ENCODE results near the gene FLNB. TPM values are rescaled to one million over a fixed set of nuclear protein-coding genes. Genes with fewer than 3 reads are reported as not detected.

The FLNB gene
- total and polyA plus RNA-seq, 2 donors = 90.5 to 111 TPM

- Histone ChIP-seq H3K9me3 (ENCODE audit: control insufficient read depth in 2 of 2, insufficient read depth in 1 of 2, low read length in 1 of 2) (peaks cover 0 to 3% of the 10 kb centered on the region in 2 donors), H3K36me3 (ENCODE audit: control insufficient read depth in 2 of 2, insufficient read depth in 2 of 2, low read length in 1 of 2) (peaks cover 88 to 93% of the 10 kb centered on the region in 2 donors), H3K27ac (ENCODE audit: low read depth in 1 of 2, low read length in 1 of 2) (no peak overlapping the region), H3K27me3 (ENCODE audit: control insufficient read depth in 2 of 2, insufficient read depth in 1 of 2, low read length in 1 of 2) (no peaks in the 10 kb centered on the region), H3K4me3 (ENCODE audit: low read length in 2 of 2) (no peak overlapping the region), H3K4me1 (ENCODE audit: control insufficient read depth in 2 of 2, insufficient read depth in 2 of 2, low read length in 2 of 2) (no peaks in the 10 kb centered on the region)
- 98% methylated on average over 3 of the region's 3 CpGs for WGBS
- DNase-seq (ENCODE audit: low read depth in 6 of 9, low spot score in 9 of 9) = no peak
Observed at GRCh38 chr3:58151637-58152036, 143.4 kb downstream of the FLNB start.

GRCh38 chr3:58152225-58153015, 144.2 kb downstream of the FLNB start:
- no peaks in the 10 kb centered on the region for H3K27me3 ChIP-seq (ENCODE audit: control insufficient read depth in 2 of 2, insufficient read depth in 1 of 2, low read length in 1 of 2)
- H3K9me3 ChIP-seq (ENCODE audit: control insufficient read depth in 2 of 2, insufficient read depth in 1 of 2, low read length in 1 of 2) = peaks cover 0 to 3% of the 10 kb centered on the region in 2 donors
- no peaks in the 10 kb centered on the region for H3K4me1 ChIP-seq (ENCODE audit: control insufficient read depth in 2 of 2, insufficient read depth in 2 of 2, low read length in 2 of 2)
- no peak for DNase-seq (ENCODE audit: low read depth in 6 of 9, low spot score in 9 of 9)
- WGBS = 95% methylated on average over 17 of the region's 17 CpGs
- no peak overlapping the region for H3K4me3 ChIP-seq (ENCODE audit: low read length in 2 of 2)
- H3K27ac ChIP-seq (ENCODE audit: low read depth in 1 of 2, low read length in 1 of 2) = no peak overlapping the region
- peaks cover 86 to 93% of the 10 kb centered on the region in 2 donors for H3K36me3 ChIP-seq (ENCODE audit: control insufficient read depth in 2 of 2, insufficient read depth in 2 of 2, low read length in 1 of 2)

- no peaks in the 10 kb centered on the region for H3K4me1 ChIP-seq (ENCODE audit: control insufficient read depth in 2 of 2, insufficient read depth in 2 of 2, low read length in 2 of 2)
- DNase-seq (ENCODE audit: low read depth in 6 of 9, low spot score in 9 of 9) = no peak
- peaks cover 88 to 90% of the 10 kb centered on the region in 2 donors for H3K36me3 ChIP-seq (ENCODE audit: control insufficient read depth in 2 of 2, insufficient read depth in 2 of 2, low read length in 1 of 2)
- H3K27me3 ChIP-seq (ENCODE audit: control insufficient read depth in 2 of 2, insufficient read depth in 1 of 2, low read length in 1 of 2) = no peaks in the 10 kb centered on the region
- H3K4me3 ChIP-seq (ENCODE audit: low read length in 2 of 2) = no peak overlapping the region
- H3K9me3 ChIP-seq (ENCODE audit: control insufficient read depth in 2 of 2, insufficient read depth in 1 of 2, low read length in 1 of 2) = peaks cover 0 to 3% of the 10 kb centered on the region in 2 donors
- H3K27ac ChIP-seq (ENCODE audit: low read depth in 1 of 2, low read length in 1 of 2) = no peak overlapping the region
- WGBS = over 99% methylated on average over 16 of the region's 16 CpGs
Observed at GRCh38 chr3:58153371-58153770, 145.1 kb downstream of the FLNB start.

- Histone ChIP-seq H3K9me3 (ENCODE audit: control insufficient read depth in 2 of 2, insufficient read depth in 1 of 2, low read length in 1 of 2) (peaks cover 0 to 3% of the 10 kb centered on the region in 2 donors), H3K4me3 (ENCODE audit: low read length in 2 of 2) (no peak overlapping the region), H3K27ac (ENCODE audit: low read depth in 1 of 2, low read length in 1 of 2) (no peak overlapping the region), H3K4me1 (ENCODE audit: control insufficient read depth in 2 of 2, insufficient read depth in 2 of 2, low read length in 2 of 2) (no peaks in the 10 kb centered on the region), H3K36me3 (ENCODE audit: control insufficient read depth in 2 of 2, insufficient read depth in 2 of 2, low read length in 1 of 2) (peaks cover 87 to 90% of the 10 kb centered on the region in 2 donors), H3K27me3 (ENCODE audit: control insufficient read depth in 2 of 2, insufficient read depth in 1 of 2, low read length in 1 of 2) (no peaks in the 10 kb centered on the region)
- DNase-seq (ENCODE audit: low read depth in 6 of 9, low spot score in 9 of 9) = no peak
- WGBS = 93% methylated on average over 10 of the region's 10 CpGs
Observed at GRCh38 chr3:58154626-58155449, 146.6 kb downstream of the FLNB start.

GRCh38 chr3:58155838-58156237, 147.6 kb downstream of the FLNB start:
- DNase-seq (ENCODE audit: low read depth in 6 of 9, low spot score in 9 of 9) = no peak
- Histone ChIP-seq H3K4me3 (ENCODE audit: low read length in 2 of 2) (no peak overlapping the region), H3K9me3 (ENCODE audit: control insufficient read depth in 2 of 2, insufficient read depth in 1 of 2, low read length in 1 of 2) (peaks cover 0 to 3% of the 10 kb centered on the region in 2 donors), H3K27me3 (ENCODE audit: control insufficient read depth in 2 of 2, insufficient read depth in 1 of 2, low read length in 1 of 2) (no peaks in the 10 kb centered on the region), H3K4me1 (ENCODE audit: control insufficient read depth in 2 of 2, insufficient read depth in 2 of 2, low read length in 2 of 2) (no peaks in the 10 kb centered on the region), H3K27ac (ENCODE audit: low read depth in 1 of 2, low read length in 1 of 2) (no peak overlapping the region), H3K36me3 (ENCODE audit: control insufficient read depth in 2 of 2, insufficient read depth in 2 of 2, low read length in 1 of 2) (peaks cover 83 to 86% of the 10 kb centered on the region in 2 donors)
- 95% methylated on average over 10 of the region's 10 CpGs for WGBS

GRCh38 chr3:58157700-58158099, 149.5 kb downstream of the FLNB start:
- no peak overlapping the region for H3K4me3 ChIP-seq (ENCODE audit: low read length in 2 of 2)
- H3K27ac ChIP-seq (ENCODE audit: low read depth in 1 of 2, low read length in 1 of 2) = no peak overlapping the region
- H3K9me3 ChIP-seq (ENCODE audit: control insufficient read depth in 2 of 2, insufficient read depth in 1 of 2, low read length in 1 of 2) = peaks cover 0 to 3% of the 10 kb centered on the region in 2 donors
- no peak for DNase-seq (ENCODE audit: low read depth in 6 of 9, low spot score in 9 of 9)
- 93% methylated on average over 11 of the region's 11 CpGs for WGBS
- no peaks in the 10 kb centered on the region for H3K4me1 ChIP-seq (ENCODE audit: control insufficient read depth in 2 of 2, insufficient read depth in 2 of 2, low read length in 2 of 2)
- H3K27me3 ChIP-seq (ENCODE audit: control insufficient read depth in 2 of 2, insufficient read depth in 1 of 2, low read length in 1 of 2) = no peaks in the 10 kb centered on the region
- peaks cover 81 to 89% of the 10 kb centered on the region in 2 donors for H3K36me3 ChIP-seq (ENCODE audit: control insufficient read depth in 2 of 2, insufficient read depth in 2 of 2, low read length in 1 of 2)

- Histone ChIP-seq H3K9me3 (ENCODE audit: control insufficient read depth in 2 of 2, insufficient read depth in 1 of 2, low read length in 1 of 2) (no peaks in the 10 kb centered on the region), H3K27ac (ENCODE audit: low read depth in 1 of 2, low read length in 1 of 2) (no peak overlapping the region), H3K27me3 (ENCODE audit: control insufficient read depth in 2 of 2, insufficient read depth in 1 of 2, low read length in 1 of 2) (no peaks in the 10 kb centered on the region), H3K4me1 (ENCODE audit: control insufficient read depth in 2 of 2, insufficient read depth in 2 of 2, low read length in 2 of 2) (no peaks in the 10 kb centered on the region), H3K4me3 (ENCODE audit: low read length in 2 of 2) (no peak overlapping the region), H3K36me3 (ENCODE audit: control insufficient read depth in 2 of 2, insufficient read depth in 2 of 2, low read length in 1 of 2) (peaks cover 81 to 89% of the 10 kb centered on the region in 2 donors)
- DNase-seq (ENCODE audit: low read depth in 6 of 9, low spot score in 9 of 9) = no peak
- WGBS = 98% methylated on average over 7 of the region's 7 CpGs
Observed at GRCh38 chr3:58158442-58159153, 150.4 kb downstream of the FLNB start.

GRCh38 chr3:58160399-58160798, 152.2 kb downstream of the FLNB start:
- H3K27me3 ChIP-seq (ENCODE audit: control insufficient read depth in 2 of 2, insufficient read depth in 1 of 2, low read length in 1 of 2) = no peaks in the 10 kb centered on the region
- H3K9me3 ChIP-seq (ENCODE audit: control insufficient read depth in 2 of 2, insufficient read depth in 1 of 2, low read length in 1 of 2) = no peaks in the 10 kb centered on the region
- 95% methylated on average over 1 of the region's 1 CpG for WGBS
- DNase-seq (ENCODE audit: low read depth in 6 of 9, low spot score in 9 of 9) = no peak
- H3K27ac ChIP-seq (ENCODE audit: low read depth in 1 of 2, low read length in 1 of 2) = no peak overlapping the region
- H3K4me3 ChIP-seq (ENCODE audit: low read length in 2 of 2) = no peak overlapping the region
- peaks cover 0 to 3% of the 10 kb centered on the region in 2 donors for H3K4me1 ChIP-seq (ENCODE audit: control insufficient read depth in 2 of 2, insufficient read depth in 2 of 2, low read length in 2 of 2)
- peaks cover 85 to 91% of the 10 kb centered on the region in 2 donors for H3K36me3 ChIP-seq (ENCODE audit: control insufficient read depth in 2 of 2, insufficient read depth in 2 of 2, low read length in 1 of 2)
